HFFc6 (cell line): ENCODE measurements around the gene MFSD6L. TPM values are rescaled to one million over a fixed set of nuclear protein-coding genes. Genes with fewer than 3 reads are reported as not detected.

Experiments
- DNase-seq: peaks from one replicate; pipeline ENCODE4 v3.0.0-alpha.2; 2018
- H3K27ac Mint-ChIP-seq: 2 replicates; pipeline ENCODE4 v1.8.0; 2020; ENCODE audit warnings: mild to moderate bottlenecking, mixed read lengths
- H3K27me3 Mint-ChIP-seq: 2 replicates; pipeline ENCODE4 v1.8.0; 2021; ENCODE audit warnings: mild to moderate bottlenecking, moderate library complexity, mixed read lengths; ENCODE audit not compliant: insufficient read depth
- H3K36me3 Mint-ChIP-seq: 2 replicates; pipeline ENCODE4 v1.8.0; 2021; ENCODE audit warnings: low read depth, mixed read lengths
- H3K4me1 Mint-ChIP-seq: 2 replicates; pipeline ENCODE4 v1.8.0; 2020; ENCODE audit warnings: low read depth, mixed read lengths
- H3K4me3 Mint-ChIP-seq: 2 replicates; pipeline ENCODE4 v1.8.0; 2020; ENCODE audit warnings: mild to moderate bottlenecking, moderate library complexity, mixed read lengths
- H3K9me3 Mint-ChIP-seq: 2 replicates; pipeline ENCODE4 v1.8.0; 2020; ENCODE audit warnings: mild to moderate bottlenecking, mixed read lengths
- CTCF ChIP-seq: fragments of 200-600 bp; sonication (generic); IDR thresholded peaks from 2 replicates; pipeline ENCODE4 v1.5.0; 2021; ENCODE audit warnings: antibody characterized with exemption, mild to moderate bottlenecking
- total RNA-seq, 6 experiments: library from RNA; stranded (reverse); fragmentation: NEBNext Ultra II Directional; extraction: Animal tissue kit (Norgen Biotek cat#: 25700); gene quantifications; 2 replicates in 1 of 6; 3 replicates in 5 of 6; pipeline ENCODE4 v1.2.3, GENCODE V29; 2021

Gene MFSD6L
- total RNA-seq, 6 experiments from 2014 or later: not detected

- no peaks in the 10 kb centered on the region for H3K4me1 Mint-ChIP-seq
- no peak overlapping the region for H3K4me3 Mint-ChIP-seq
- no peak for TF ChIP-seq CTCF
- H3K36me3 Mint-ChIP-seq: no peaks in the 10 kb centered on the region
- no peaks in the 10 kb centered on the region for H3K9me3 Mint-ChIP-seq
- peaks cover 14% of the 10 kb centered on the region for H3K27me3 Mint-ChIP-seq
- no peak for DNase-seq
- no peak overlapping the region for H3K27ac Mint-ChIP-seq
These were observed 1.5 kb upstream of the MFSD6L start for GRCh38 chr17:8800656-8801055.

GRCh38 chr17:8799570-8800212, 526 bp upstream of the MFSD6L start:
- Mint-ChIP-seq H3K27ac (no peak overlapping the region), H3K4me3 (no peak overlapping the region)
- TF ChIP-seq CTCF: no peak

GRCh38 chr17:8798176-8798845, 854 bp downstream of the MFSD6L start:
- Mint-ChIP-seq H3K36me3 (0 out of 2 replicates have a peak, but pooled peaks cover 5% of the 10 kb centered on the region), H3K27ac (no peak overlapping the region), H3K4me3 (no peak overlapping the region), H3K27me3 (peaks cover 14% of the 10 kb centered on the region), H3K4me1 (no peaks in the 10 kb centered on the region), H3K9me3 (peaks cover 9% of the 10 kb centered on the region; the same call in 1 of the 2 replicates)
- no peak for TF ChIP-seq CTCF
- no peak for DNase-seq

More at GRCh38 chr17:8799570-8800212, 526 bp upstream of the MFSD6L start:
- H3K27me3 Mint-ChIP-seq: peaks cover 14% of the 10 kb centered on the region
- H3K4me1 Mint-ChIP-seq: no peaks in the 10 kb centered on the region
- H3K9me3 Mint-ChIP-seq: no peaks in the 10 kb centered on the region
- H3K36me3 Mint-ChIP-seq: no peaks in the 10 kb centered on the region
- no peak for DNase-seq

- TF ChIP-seq CTCF: no peak
These were observed 1.5 kb downstream of the MFSD6L start for GRCh38 chr17:8797621-8798175.

GRCh38 chr17:8794636-8795035, 4.5 kb downstream of the MFSD6L start:
- Mint-ChIP-seq H3K27ac (no peak overlapping the region), H3K27me3 (peaks cover 17% of the 10 kb centered on the region), H3K4me1 (peaks cover 5% of the 10 kb centered on the region; the same call in 1 of the 2 replicates), H3K36me3 (0 out of 2 replicates have a peak, but pooled peaks cover 5% of the 10 kb centered on the region), H3K9me3 (peaks cover 17% of the 10 kb centered on the region), H3K4me3 (no peak overlapping the region)
- TF ChIP-seq CTCF: no peak
- no peak for DNase-seq

More at GRCh38 chr17:8797621-8798175, 1.5 kb downstream of the MFSD6L start:
- no peak for DNase-seq
- Mint-ChIP-seq H3K27me3 (peaks cover 14% of the 10 kb centered on the region), H3K4me3 (no peak overlapping the region), H3K4me1 (no peaks in the 10 kb centered on the region), H3K9me3 (peaks cover 10% of the 10 kb centered on the region; the same call in 1 of the 2 replicates), H3K36me3 (0 out of 2 replicates have a peak, but pooled peaks cover 5% of the 10 kb centered on the region), H3K27ac (no peak overlapping the region)
